CD4-positive, alpha-beta T cell (primary cell): ENCODE results near the gene MAJIN. TPM values are rescaled to one million over a fixed set of nuclear protein-coding genes. Genes with fewer than 3 reads are reported as not detected.
A peak's percentile ranks its signal among the peaks of the same experiment; 100 is the strongest.

ENCODE experiments used
- ATAC-seq: fragments of 200-7000 bp; cut with Tn5 transposase; one replicate; pipeline ENCODE4 v1.10.0; 2022; ENCODE audit warnings: mild to moderate bottlenecking; ENCODE audit not compliant: poor library complexity
- CTCF ChIA-PET: fragments of 350-600 bp; sonication (Branson Sonifier 250); formaldehyde crosslinking; loops from one replicate; lab custom pipeline; 2021; ENCODE audit warnings: antibody characterized with exemption, inconsistent platforms; lab: Charles Lee
- POLR2A ChIA-PET: fragments of 350-600 bp; sonication (Branson Sonifier 250); formaldehyde crosslinking; loops from one replicate; lab custom pipeline; 2021; ENCODE audit warnings: antibody characterized with exemption, inconsistent platforms; lab: Charles Lee
- DNase-seq, 14 experiments: peaks; one replicate each; pipeline ENCODE4 v3.0.0-alpha.2; 2013 to 2020; ENCODE audit warnings: mixed read lengths in 2 of 14
- H3K27ac ChIP-seq, 2 donors: one replicate each; pipeline versions ENCODE4 v1.5.1 to v1.7.0; 2013; ENCODE audit warnings: low read length in 2 of 2, low read depth in 1 of 2, mild to moderate bottlenecking in 1 of 2
- H3K27me3 ChIP-seq, 2 experiments: 1 replicate in 1 of 2; 2 replicates in 1 of 2; pipeline versions ENCODE4 v1.6.1 to v1.7.0; 2013; ENCODE audit warnings: low read length in 2 of 2, control low read depth in 1 of 2, mild to moderate bottlenecking in 1 of 2, moderate library complexity in 1 of 2; ENCODE audit not compliant: insufficient read depth in 2 of 2, control insufficient read depth in 1 of 2
- H3K36me3 ChIP-seq: one replicate; pipeline ENCODE4 v1.6.1; 2013; ENCODE audit warnings: low read length, control low read depth; ENCODE audit not compliant: insufficient read depth
- H3K4me1 ChIP-seq: one replicate; pipeline ENCODE4 v1.6.1; 2013; ENCODE audit warnings: low read length, control low read depth; ENCODE audit not compliant: insufficient read depth
- H3K4me3 ChIP-seq: one replicate; pipeline ENCODE4 v1.5.1; 2013; ENCODE audit warnings: mild to moderate bottlenecking, low read length, moderate library complexity
- H3K9me3 ChIP-seq, 2 experiments: 1 replicate in 1 of 2; 2 replicates in 1 of 2; pipeline versions ENCODE4 v1.6.1 to v1.7.0; 2013; ENCODE audit warnings: low read length in 2 of 2, mild to moderate bottlenecking in 2 of 2, control low read depth in 1 of 2, moderate library complexity in 1 of 2; ENCODE audit not compliant: control insufficient read depth in 1 of 2, insufficient read depth in 1 of 2
- H3K27ac Mint-ChIP-seq: one replicate; pipeline ENCODE4 v1.8.0; 2020; ENCODE audit warnings: mixed read lengths
- H3K27me3 Mint-ChIP-seq: one replicate; pipeline ENCODE4 v1.8.0; 2021; ENCODE audit warnings: mixed read lengths
- H3K36me3 Mint-ChIP-seq: one replicate; pipeline ENCODE4 v1.8.0; 2021; ENCODE audit warnings: low read depth, mixed read lengths
- H3K4me1 Mint-ChIP-seq: one replicate; pipeline ENCODE4 v1.8.0; 2021; ENCODE audit warnings: low read depth, mixed read lengths
- H3K4me3 Mint-ChIP-seq: one replicate; pipeline ENCODE4 v1.8.0; 2020; ENCODE audit warnings: mild to moderate bottlenecking, mixed read lengths
- H3K9me3 Mint-ChIP-seq: one replicate; pipeline ENCODE4 v1.8.0; 2020; ENCODE audit warnings: mixed read lengths
- CTCF ChIP-seq: fragments of 200-600 bp; IDR thresholded peaks from one replicate; pipeline ENCODE4 v1.8.0; 2022; ENCODE audit warnings: antibody characterized with exemption, mild to moderate bottlenecking
- intact Hi-C, 2 experiments: fragments of 100-400 bp; cut with DNase I in 1 of 2; cut with micrococcal nuclease in 1 of 2; formaldehyde crosslinking; loops; one replicate each; pipeline versions ENCODE4 v1.15.1 to v1.9.0; 2023 to 2025; cut with DNase I, micrococcal nuclease
- total RNA-seq, 174 experiments: library from RNA in 2 of 174; stranded (reverse) in 2 of 174; gene quantifications; one replicate each; pipeline ENCODE4 v1.2.3 and lab custom pipeline; 2021 to 2026

Gene MAJIN
- total RNA-seq, 2 experiments from 2014 or later: 0.50 to 0.55 TPM

- no peak overlapping the region for H3K27ac ChIP-seq
- Mint-ChIP-seq H3K27me3 (no peaks in the 10 kb centered on the region), H3K36me3 (peaks cover 40% of the 10 kb centered on the region), H3K4me1 (peaks cover under 1% of the 10 kb centered on the region), H3K27ac (peak overlapping the region; percentile 70), H3K9me3 (no peaks in the 10 kb centered on the region), H3K4me3 (no peak overlapping the region)
- CTCF ChIA-PET: interaction anchor here (1.4 to 2.8 kb wide), 4 partner anchors 26 to 50 kb away, joined by 3 to 22 read pairs (median 10); partner anchors contain the start of gene CDC42BPG
- ATAC-seq: no peak
- TF ChIP-seq CTCF: no peak
- H3K36me3 ChIP-seq: peaks cover 28% of the 10 kb centered on the region
- peaks cover 19% of the 10 kb centered on the region for H3K4me1 ChIP-seq
- H3K27me3 ChIP-seq: no peaks in the 10 kb centered on the region
- no peak overlapping the region for H3K4me3 ChIP-seq
- no peaks in the 10 kb centered on the region for H3K9me3 ChIP-seq
- intact Hi-C loops: loop anchor here (1.0 to 10.0 kb wide), 3 partner anchors 48 to 110 kb away; no protein-coding TSS in a partner anchor
- DNase-seq: peak in 1 of 14 experiments; percentile 46
- POLR2A ChIA-PET: interaction anchor here (0.7 to 2.4 kb wide), 4 partner anchors 19 to 47 kb away, joined by 3 to 8 read pairs (median 5); no protein-coding TSS in a partner anchor
These were observed 77.0 kb downstream of the MAJIN start for GRCh38 chr11:64894812-64895452.

- peaks cover 35% of the 10 kb centered on the region for H3K36me3 Mint-ChIP-seq
These were observed 77.7 kb downstream of the MAJIN start for GRCh38 chr11:64894070-64894811.

More at GRCh38 chr11:64894070-64894811, 77.7 kb downstream of the MAJIN start:
- H3K27ac Mint-ChIP-seq: peak overlapping the region; percentile 59
- peaks cover 28% of the 10 kb centered on the region for H3K36me3 ChIP-seq
- peak overlapping the region; percentile 15 for H3K4me3 Mint-ChIP-seq
- H3K4me1 ChIP-seq: peaks cover 12% of the 10 kb centered on the region
- no peaks in the 10 kb centered on the region for H3K27me3 ChIP-seq
- H3K4me3 ChIP-seq: no peak overlapping the region
- CTCF ChIA-PET: interaction anchor here (0.7 to 2.8 kb wide), 7 partner anchors 16 to 49 kb away, joined by 3 to 22 read pairs (median 3); partner anchors contain the start of genes CDC42BPG, EHD1 and PPP2R5B
- peak; percentile 81 for TF ChIP-seq CTCF
- no peaks in the 10 kb centered on the region for H3K9me3 ChIP-seq
- intact Hi-C loops: loop anchor here (1.0 to 10.0 kb wide), 3 partner anchors 47 to 109 kb away; no protein-coding TSS in a partner anchor
- DNase-seq: peak; percentile 86 to 96 (median 91)
- no peaks in the 10 kb centered on the region for H3K4me1 Mint-ChIP-seq
- H3K9me3 Mint-ChIP-seq: no peaks in the 10 kb centered on the region
- H3K27ac ChIP-seq: no peak overlapping the region
- POLR2A ChIA-PET: interaction anchor here (0.6 to 2.4 kb wide), 9 partner anchors 18 to 223 kb away, joined by 3 to 8 read pairs (median 4); partner anchors contain the start of genes RASGRP2 and ZNHIT2
- H3K27me3 Mint-ChIP-seq: no peaks in the 10 kb centered on the region
- peak; percentile 87 for ATAC-seq
